K562 (cell line): ENCODE measurements around the gene APC2. TPM values are rescaled to one million over a fixed set of nuclear protein-coding genes. Genes with fewer than 3 reads are reported as not detected.

Experiments used
- ARID1B ChIP-seq: fragments of 450-650 bp; IDR thresholded peaks from 2 replicates; pipeline ENCODE4 v1.6.1; 2016; ENCODE audit warnings: antibody characterized with exemption, mild to moderate bottlenecking, inconsistent platforms
- ARNT ChIP-seq, 2 experiments: fragments of 450-650 bp; IDR thresholded peaks; 2 replicates each; pipeline ENCODE4 v1.6.1; 2016; ENCODE audit warnings: mild to moderate bottlenecking in 1 of 2
- BRF1 ChIP-seq: IDR thresholded peaks from 3 replicates; pipeline ENCODE4 v1.6.1; 2011; ENCODE audit warnings: borderline replicate concordance, mild to moderate bottlenecking; ENCODE audit not compliant: insufficient read length; ENCODE audit errors: extremely low read depth
- DLX4 ChIP-seq: fragments of 250-450 bp; sonication (Bioruptor Pico); IDR thresholded peaks from 2 replicates; pipeline ENCODE4 v1.6.1; 2021; ENCODE audit warnings: mild to moderate bottlenecking
- ERF ChIP-seq: fragments of 450-650 bp; formaldehyde crosslinking; IDR thresholded peaks from 2 replicates; pipeline ENCODE4 v1.4.0; 2020; ENCODE audit warnings: mild to moderate bottlenecking, mixed read lengths
- ETV5 ChIP-seq: sonication (generic); formaldehyde crosslinking; IDR thresholded peaks from 2 replicates; pipeline ENCODE4 v1.4.0; 2020; ENCODE audit warnings: low read depth, mild to moderate bottlenecking, missing genetic modification reagents
- HIVEP1 ChIP-seq: fragments of 250-450 bp; sonication (Bioruptor Pico); IDR thresholded peaks from 2 replicates; pipeline ENCODE4 v1.4.0; 2020; ENCODE audit warnings: mild to moderate bottlenecking
- IRF9 ChIP-seq: fragments of 450-650 bp; IDR thresholded peaks from 2 replicates; pipeline ENCODE4 v1.6.1; 2016; ENCODE audit warnings: missing biosample characterization, missing genetic modification characterization
- MIER1 ChIP-seq: fragments of 450-650 bp; IDR thresholded peaks from 2 replicates; pipeline ENCODE4 v1.6.1; 2016; ENCODE audit warnings: antibody characterized with exemption, mild to moderate bottlenecking, low read depth
- MTA1 ChIP-seq: fragments of 450-650 bp; IDR thresholded peaks from 2 replicates; pipeline ENCODE4 v1.6.1; 2017; ENCODE audit warnings: borderline replicate concordance
- NCOA4 ChIP-seq: fragments of 450-650 bp; IDR thresholded peaks from 2 replicates; pipeline ENCODE4 v1.6.1; 2018; ENCODE audit warnings: mild to moderate bottlenecking; ENCODE audit not compliant: partially characterized antibody
- NR2C2 ChIP-seq, 2 experiments: fragments of 200-800 bp in 1 of 2; sonication (Bioruptor generic) in 1 of 2; sonication (generic) in 1 of 2; formaldehyde crosslinking in 1 of 2; IDR thresholded peaks; 2 replicates each; pipeline versions ENCODE4 v1.6.1 to v1.8.0; 2016 to 2022; ENCODE audit warnings: mild to moderate bottlenecking in 1 of 2, missing compliant biosample characterization in 1 of 2, missing genetic modification characterization in 1 of 2, missing genetic modification reagents in 1 of 2
- OTX1 ChIP-seq: fragments of 450-650 bp; formaldehyde crosslinking; IDR thresholded peaks from 2 replicates; pipeline ENCODE4 v1.4.0; 2022; ENCODE audit warnings: mild to moderate bottlenecking
- PKNOX1 ChIP-seq: fragments of 450-650 bp; IDR thresholded peaks from 2 replicates; pipeline ENCODE4 v1.6.1; 2016
- STAT5A ChIP-seq: IDR thresholded peaks from 2 replicates; pipeline ENCODE4 v1.6.1; 2012; ENCODE audit warnings: low read length, inconsistent platforms, borderline replicate concordance
- SUPT5H ChIP-seq: fragments of 450-650 bp; IDR thresholded peaks from 2 replicates; pipeline ENCODE4 v1.6.1; 2016
- THRB ChIP-seq: fragments of 450-650 bp; formaldehyde crosslinking; conservative IDR thresholded peaks from 2 replicates; pipeline ENCODE4 v1.4.0; 2022; ENCODE audit warnings: mild to moderate bottlenecking, missing genetic modification characterization
- ZC3H11A ChIP-seq: IDR thresholded peaks from 2 replicates; pipeline ENCODE4 v1.6.1; 2012; ENCODE audit warnings: low read depth, low read length, improper control_type of control experiment
- ZNF146 ChIP-seq: IDR thresholded peaks from one replicate; pipeline ENCODE4 v1.6.1; 2018; ENCODE audit warnings: missing compliant biosample characterization; ENCODE audit not compliant: unreplicated experiment
- polyA plus RNA-seq, 8 experiments: library from polyadenylated mRNA; depleted of rRNA in 4 of 8; stranded (reverse) in 5 of 8; unstranded in 3 of 8; fragments of >200 nt; fragmentation: Nextera tagmentation in 2 of 8; fragmentation: Illumina TruSeq in 1 of 8; extraction: Ambion mirVana in 2 of 8; extraction: Trizol in 1 of 8; gene quantifications; 2 replicates each; pipeline versions ENCODE4 v1.2.1 to v1.2.3, GENCODE V29; 2011 to 2014; ENCODE audit warnings: inconsistent platforms in 1 of 8, missing spikeins in 1 of 8
- total RNA-seq, 7 experiments: library from RNA; depleted of rRNA in 6 of 7; stranded (reverse); fragments of >200 nt in 6 of 7; fragmentation: Illumina TruSeq in 2 of 7; extraction: Trizol in 2 of 7; gene quantifications; 2 replicates each; pipeline versions ENCODE4 v1.2.1 to v1.2.3, GENCODE V29; 2011 to 2021; ENCODE audit warnings: low replicate concordance in 1 of 7
- TF ChIP-seq, protein P1 (sequence below), 2 experiments: IDR thresholded peaks; 2 replicates each; pipeline ENCODE4 v1.6.1; 2012; ENCODE audit warnings: improper control_type of control experiment in 2 of 2, low read depth in 2 of 2, low read length in 2 of 2, borderline replicate concordance in 1 of 2
- TF ChIP-seq, protein P2 (sequence below): sonication (generic); formaldehyde crosslinking; IDR thresholded peaks from 2 replicates; pipeline ENCODE4 v1.8.0; 2022; ENCODE audit warnings: missing genetic modification reagents, mild to moderate bottlenecking, moderate library complexity, borderline replicate concordance

The APC2 gene
- total and polyA plus RNA-seq, 9 of the 15 experiments (the other 6 are each of a cell fraction or from before 2014, with no cell fraction given) = 0.01 to 0.40 (median 0.05) TPM; not detected in 3

GRCh38 chr19:1455336-1456120 lies 5.6 kb downstream of the APC2 start (continued):
- TF ChIP-seq THRB (CRISPR knock-in tag) (peak; percentile 32; the same call in 1 of the 2 replicates), SUPT5H (peak; percentile 70), NR2C2 (CRISPR knock-in tag; IDR thresholded peaks at IDR 0.05) (no peak), NR2C2 (tag; IDR thresholded peaks at IDR 0.05) (no peak), ERF (CRISPR knock-in tag) (no peak), OTX1 (CRISPR knock-in tag) (peak; percentile 65; the same call in 1 of the 2 replicates), ZNF146 (no peak), BRF1 (no peak), NCOA4 (no peak), MTA1 (no peak), DLX4 (CRISPR knock-in tag) (no peak), STAT5A (no peak), HIVEP1 (CRISPR knock-in tag) (no peak), ARNT (IDR thresholded peaks at IDR 0.05) (no peak), ARID1B (no peak), ETV5 (CRISPR knock-in tag) (0 out of 2 replicates have a peak, but pooled peaks have one; percentile 48), MIER1 (0 out of 2 replicates have a peak, but pooled peaks have one; percentile 21), PKNOX1 (peak; percentile 37; the same call in 1 of the 2 replicates), IRF9 (tag) (no peak), ZC3H11A (no peak)
- TF ChIP-seq, protein P1, sequence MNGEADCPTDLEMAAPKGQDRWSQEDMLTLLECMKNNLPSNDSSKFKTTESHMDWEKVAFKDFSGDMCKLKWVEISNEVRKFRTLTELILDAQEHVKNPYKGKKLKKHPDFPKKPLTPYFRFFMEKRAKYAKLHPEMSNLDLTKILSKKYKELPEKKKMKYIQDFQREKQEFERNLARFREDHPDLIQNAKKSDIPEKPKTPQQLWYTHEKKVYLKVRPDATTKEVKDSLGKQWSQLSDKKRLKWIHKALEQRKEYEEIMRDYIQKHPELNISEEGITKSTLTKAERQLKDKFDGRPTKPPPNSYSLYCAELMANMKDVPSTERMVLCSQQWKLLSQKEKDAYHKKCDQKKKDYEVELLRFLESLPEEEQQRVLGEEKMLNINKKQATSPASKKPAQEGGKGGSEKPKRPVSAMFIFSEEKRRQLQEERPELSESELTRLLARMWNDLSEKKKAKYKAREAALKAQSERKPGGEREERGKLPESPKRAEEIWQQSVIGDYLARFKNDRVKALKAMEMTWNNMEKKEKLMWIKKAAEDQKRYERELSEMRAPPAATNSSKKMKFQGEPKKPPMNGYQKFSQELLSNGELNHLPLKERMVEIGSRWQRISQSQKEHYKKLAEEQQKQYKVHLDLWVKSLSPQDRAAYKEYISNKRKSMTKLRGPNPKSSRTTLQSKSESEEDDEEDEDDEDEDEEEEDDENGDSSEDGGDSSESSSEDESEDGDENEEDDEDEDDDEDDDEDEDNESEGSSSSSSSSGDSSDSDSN (IDR thresholded peaks at IDR 0.05; ENCODE audit: borderline replicate concordance in 1 of 2, low read depth in 2 of 2, low read length in 2 of 2) = no peak
- TF ChIP-seq, protein P2, sequence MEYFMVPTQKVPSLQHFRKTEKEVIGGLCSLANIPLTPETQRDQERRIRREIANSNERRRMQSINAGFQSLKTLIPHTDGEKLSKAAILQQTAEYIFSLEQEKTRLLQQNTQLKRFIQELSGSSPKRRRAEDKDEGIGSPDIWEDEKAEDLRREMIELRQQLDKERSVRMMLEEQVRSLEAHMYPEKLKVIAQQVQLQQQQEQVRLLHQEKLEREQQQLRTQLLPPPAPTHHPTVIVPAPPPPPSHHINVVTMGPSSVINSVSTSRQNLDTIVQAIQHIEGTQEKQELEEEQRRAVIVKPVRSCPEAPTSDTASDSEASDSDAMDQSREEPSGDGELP = peak; percentile 51; the same call in 1 of the 2 replicates
